Ecto neural progenitor cell (in vitro differentiated cells): ENCODE data around the gene NTN1.
A peak's percentile ranks its signal among the peaks of the same experiment; 100 is the strongest.

Experiments used
- DNase-seq: peaks from one replicate; pipeline ENCODE4 v3.0.0-alpha.2; 2018; ENCODE audit warnings: low spot score

The NTN1 gene

GRCh38 chr17:9232591-9233270 lies 211.4 kb downstream of the NTN1 start:
- DNase-seq = no peak

GRCh38 chr17:9233271-9233599 lies 211.9 kb downstream of the NTN1 start:
- no peak for DNase-seq

- DNase-seq = no peak
These were observed 212.5 kb downstream of the NTN1 start for GRCh38 chr17:9233761-9234160.

- DNase-seq = no peak
These were observed 213.2 kb downstream of the NTN1 start for GRCh38 chr17:9234389-9234945.

GRCh38 chr17:9235346-9235745 lies 214.0 kb downstream of the NTN1 start:
- DNase-seq = no peak

- no peak for DNase-seq
These were observed 215.2 kb downstream of the NTN1 start for GRCh38 chr17:9236286-9237052.

GRCh38 chr17:9237053-9237410 lies 215.7 kb downstream of the NTN1 start:
- no peak for DNase-seq

- DNase-seq = peak; percentile 71
These were observed 216.5 kb downstream of the NTN1 start for GRCh38 chr17:9237661-9238301.

- DNase-seq = no peak
These were observed 217.3 kb downstream of the NTN1 start for GRCh38 chr17:9238340-9239245.

GRCh38 chr17:9239246-9239792 lies 218.0 kb downstream of the NTN1 start:
- DNase-seq = no peak

- DNase-seq = peak; percentile 84
These were observed 218.7 kb downstream of the NTN1 start for GRCh38 chr17:9239793-9240658.

GRCh38 chr17:9240659-9241370 lies 219.5 kb downstream of the NTN1 start:
- DNase-seq = peak; percentile 71

- no peak for DNase-seq
These were observed 220.0 kb downstream of the NTN1 start for GRCh38 chr17:9241371-9241712.

- no peak for DNase-seq
These were observed 220.6 kb downstream of the NTN1 start for GRCh38 chr17:9241774-9242496.

GRCh38 chr17:9242497-9242881 lies 221.2 kb downstream of the NTN1 start:
- DNase-seq = no peak

GRCh38 chr17:9242983-9243382 lies 221.7 kb downstream of the NTN1 start:
- DNase-seq = no peak

GRCh38 chr17:9244066-9245052 lies 223.0 kb downstream of the NTN1 start:
- DNase-seq = no peak

GRCh38 chr17:9247401-9247938 lies 226.2 kb downstream of the NTN1 start:
- no peak for DNase-seq
